T-helper 17 cell (primary cell): Measurements from ENCODE around the gene ELOVL6. TPM values are rescaled to one million over a fixed set of nuclear protein-coding genes. Genes with fewer than 3 reads are reported as not detected.
"Not testable (repeated sequence)": the region's sequence is repeated elsewhere in the genome, so short reads cannot be mapped to it uniquely, and the experiment has no call there.

ENCODE experiments used
- ATAC-seq: fragments of 150-1000 bp; cut with Tn5 transposase; 2 replicates; pipeline ENCODE4 v1.10.0; 2021; ENCODE audit warnings: mild to moderate bottlenecking, moderate library complexity
- DNase-seq, 3 donors: peaks; one replicate each; pipeline versions ENCODE4 v3.0.0 to v3.0.0-alpha.2; 2020 to 2021
- H3K9me3 ChIP-seq: one replicate; pipeline ENCODE4 v1.7.0; 2013; ENCODE audit warnings: low read length, mild to moderate bottlenecking; ENCODE audit not compliant: control insufficient read depth, poor library complexity, severe bottlenecking
- H3K27ac Mint-ChIP-seq: one replicate; pipeline ENCODE4 v1.8.0; 2022; ENCODE audit warnings: mild to moderate bottlenecking, moderate library complexity, mixed read lengths
- H3K27me3 Mint-ChIP-seq: one replicate; pipeline ENCODE4 v1.8.0; 2022; ENCODE audit warnings: mixed read lengths
- H3K36me3 Mint-ChIP-seq: one replicate; pipeline ENCODE4 v1.8.0; 2022; ENCODE audit warnings: low read depth, mixed read lengths
- H3K4me1 Mint-ChIP-seq: one replicate; pipeline ENCODE4 v1.8.0; 2022; ENCODE audit warnings: mild to moderate bottlenecking, mixed read lengths
- H3K4me3 Mint-ChIP-seq: one replicate; pipeline ENCODE4 v1.8.0; 2022; ENCODE audit warnings: mild to moderate bottlenecking, moderate library complexity, mixed read lengths
- total RNA-seq, 4 donors: library from RNA in 2 of 4; stranded (reverse) in 2 of 4; gene quantifications; one replicate each; pipeline ENCODE4 v1.2.3 and lab custom pipeline; 2022 to 2026

The ELOVL6 gene, protein sequence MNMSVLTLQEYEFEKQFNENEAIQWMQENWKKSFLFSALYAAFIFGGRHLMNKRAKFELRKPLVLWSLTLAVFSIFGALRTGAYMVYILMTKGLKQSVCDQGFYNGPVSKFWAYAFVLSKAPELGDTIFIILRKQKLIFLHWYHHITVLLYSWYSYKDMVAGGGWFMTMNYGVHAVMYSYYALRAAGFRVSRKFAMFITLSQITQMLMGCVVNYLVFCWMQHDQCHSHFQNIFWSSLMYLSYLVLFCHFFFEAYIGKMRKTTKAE
- total RNA-seq (1 to 10 TPM; 3.7 to 3.9 TPM), total RNA-seq (lab: John Stamatoyannopoulos, UW) (8.1 to 8.5 reads per million in 2 donors)

DNA sequence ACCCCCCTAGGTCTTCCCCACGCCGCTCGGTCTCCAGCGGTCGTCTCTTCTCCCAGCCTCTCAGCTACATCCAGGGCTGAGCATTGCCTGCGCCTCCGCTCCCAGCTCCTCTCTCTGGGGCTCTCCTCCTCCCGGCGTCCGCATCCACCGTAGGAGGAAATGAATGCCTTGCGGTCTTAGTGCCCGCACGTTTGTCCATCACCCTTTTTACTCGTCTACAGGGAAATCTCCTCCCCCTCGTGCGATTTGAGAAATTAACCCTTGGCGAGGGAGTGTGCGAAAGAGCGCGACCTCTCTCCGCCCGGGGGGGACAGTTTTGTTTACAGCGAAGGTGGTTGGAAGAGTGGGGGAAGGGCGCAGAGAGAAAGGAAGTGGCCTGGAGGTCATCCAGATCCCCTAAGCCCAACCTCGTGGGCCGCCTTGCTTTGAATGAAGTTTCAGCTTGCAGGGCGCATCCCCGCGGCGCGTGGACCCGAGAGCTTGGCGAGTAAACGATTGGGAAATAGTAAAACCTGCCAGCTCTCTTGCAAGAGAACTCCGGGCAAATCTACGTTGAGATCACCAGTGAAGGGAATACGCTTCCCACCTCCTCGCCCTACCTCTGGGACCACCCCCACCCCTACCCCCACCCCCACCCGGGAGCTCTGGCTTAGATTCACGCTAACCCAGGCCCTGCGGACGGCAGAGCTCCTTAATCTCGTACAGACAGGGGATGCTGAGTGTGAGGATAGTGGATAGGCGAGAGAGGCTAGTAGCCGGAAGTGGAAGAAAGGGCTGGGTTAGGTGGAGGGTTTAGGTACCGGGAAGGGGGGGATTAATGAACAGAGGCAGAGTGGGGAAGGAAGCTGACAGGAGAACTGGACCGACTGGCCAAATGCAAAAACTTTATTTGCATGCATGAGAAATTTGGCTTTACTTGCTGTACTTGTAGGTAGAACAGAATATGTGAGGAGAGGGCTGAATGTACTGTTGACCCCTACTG is at the start of gene ELOVL6:
Gene ELOVL6, minus strand, starts transcription at position 181 of the 982 bp plus-strand sequence. CDS start 280 bp downstream, outside the sequence.
- H3K9me3 ChIP-seq = no peaks in the 10 kb centered on the region
- Mint-ChIP-seq H3K4me1 (peaks cover 29% of the 10 kb centered on the region), H3K27ac (peak within 1 kb of the TSS; percentile 91), H3K27me3 (no peaks in the 10 kb centered on the region), H3K4me3 (peak within 1 kb of the TSS; percentile 100), H3K36me3 (peaks cover 4% of the 10 kb centered on the region)
- DNase-seq = peak in 1 of 3 donors; percentile 14
- ATAC-seq = no peak

DNA sequence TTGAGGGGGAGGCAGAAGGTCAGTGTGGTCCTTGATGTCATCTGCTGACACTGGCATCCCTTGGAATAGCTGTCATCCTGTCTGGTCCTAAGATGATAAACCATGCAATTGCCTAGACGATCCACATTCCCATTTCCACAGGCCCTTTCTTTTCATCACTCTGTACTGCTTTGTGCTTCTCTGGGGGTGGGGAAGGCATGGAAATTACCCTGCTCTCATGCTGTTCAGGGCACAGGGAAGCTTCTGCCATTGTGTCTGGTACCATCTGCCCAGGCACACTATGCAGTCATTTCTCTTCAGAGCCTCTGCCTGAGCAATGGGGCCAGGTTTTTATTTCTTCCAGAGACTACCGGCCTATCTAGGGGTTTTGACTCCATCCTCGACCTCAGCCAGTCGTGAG is 49.7 kb upstream of the ELOVL6 start:
- DNase-seq = no peak
- H3K9me3 ChIP-seq = no peaks in the 10 kb centered on the region
- no peak overlapping the region for H3K27ac Mint-ChIP-seq
- H3K36me3 Mint-ChIP-seq = no peaks in the 10 kb centered on the region
- no peaks in the 10 kb centered on the region for H3K4me1 Mint-ChIP-seq
- no peak overlapping the region for H3K4me3 Mint-ChIP-seq
- no peak for ATAC-seq
- H3K27me3 Mint-ChIP-seq = peaks cover 18% of the 10 kb centered on the region

DNA sequence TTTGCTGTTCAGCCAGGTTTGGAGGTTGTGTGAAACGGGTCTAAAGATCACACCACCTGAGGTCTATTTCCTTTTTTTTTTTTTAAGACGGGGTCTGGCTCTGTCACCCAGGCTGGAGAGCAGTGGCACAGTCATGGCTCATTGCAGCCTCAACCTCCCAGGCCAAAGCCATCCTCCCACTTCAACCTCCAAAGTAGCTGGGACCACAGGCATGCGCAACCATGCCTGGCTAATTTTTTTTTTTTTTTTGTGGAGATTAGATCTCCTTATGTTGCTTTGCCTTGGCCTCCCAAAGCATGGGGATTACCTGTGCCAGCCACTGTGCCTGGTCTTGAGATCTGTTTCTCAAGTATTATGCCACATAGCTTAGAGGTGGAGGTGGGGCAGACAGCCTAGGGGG is 49.2 kb upstream of the ELOVL6 start:
- DNase-seq = no peak
- no peak for ATAC-seq
- H3K9me3 ChIP-seq = no peaks in the 10 kb centered on the region
- H3K4me1 Mint-ChIP-seq = no peaks in the 10 kb centered on the region
- no peaks in the 10 kb centered on the region for H3K36me3 Mint-ChIP-seq
- H3K27ac Mint-ChIP-seq = no peak overlapping the region
- peaks cover 18% of the 10 kb centered on the region for H3K27me3 Mint-ChIP-seq
- H3K4me3 Mint-ChIP-seq = no peak overlapping the region

DNA sequence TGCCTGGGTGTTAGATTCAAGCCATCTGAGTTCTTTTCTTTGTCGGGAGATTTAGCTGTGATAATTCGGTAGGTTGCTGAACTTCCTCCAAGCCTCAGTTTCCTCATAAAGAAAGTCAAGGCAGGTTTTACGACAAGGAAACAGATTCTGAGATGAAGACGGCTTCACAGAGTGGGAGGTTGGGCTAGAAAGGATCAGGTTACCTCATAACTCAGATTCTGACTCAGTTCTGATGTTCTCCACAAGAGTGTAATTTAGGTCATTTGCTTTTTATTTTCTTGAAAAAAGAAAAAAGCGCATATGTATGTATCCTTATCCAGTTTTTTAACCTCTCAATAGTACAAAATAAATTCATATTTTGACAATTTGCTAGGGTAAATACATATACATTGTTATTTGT is 47.2 kb upstream of the ELOVL6 start:
- no peaks in the 10 kb centered on the region for H3K9me3 ChIP-seq
- no peak for ATAC-seq
- no peaks in the 10 kb centered on the region for H3K4me1 Mint-ChIP-seq
- no peak overlapping the region for H3K27ac Mint-ChIP-seq
- no peaks in the 10 kb centered on the region for H3K36me3 Mint-ChIP-seq
- no peak overlapping the region for H3K4me3 Mint-ChIP-seq
- DNase-seq = no peak
- peaks cover 11% of the 10 kb centered on the region for H3K27me3 Mint-ChIP-seq

DNA sequence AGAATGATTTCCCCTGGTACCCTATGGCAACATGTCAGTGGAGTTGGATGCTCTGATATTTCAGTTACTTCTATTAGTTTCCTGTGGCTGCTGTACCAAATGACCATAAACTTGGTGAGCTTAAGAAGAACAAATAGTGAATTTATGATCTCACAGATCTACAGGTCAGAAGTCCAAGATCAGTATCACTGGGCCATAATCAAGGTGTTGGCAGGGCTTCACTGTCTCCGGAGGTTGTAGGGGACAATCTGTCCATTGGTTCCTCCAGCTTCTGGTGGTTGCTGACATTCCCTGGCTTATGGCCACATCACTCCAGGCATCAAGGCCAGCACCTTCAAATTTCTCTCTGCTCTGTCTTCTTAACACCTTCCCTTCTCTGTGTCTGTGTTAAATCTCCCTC is 37.9 kb upstream of the ELOVL6 start:
- Mint-ChIP-seq H3K27me3 (no peaks in the 10 kb centered on the region), H3K4me3 (no peak overlapping the region), H3K4me1 (no peaks in the 10 kb centered on the region), H3K27ac (no peak overlapping the region), H3K36me3 (no peaks in the 10 kb centered on the region)
- H3K9me3 ChIP-seq = no peaks in the 10 kb centered on the region
- DNase-seq (no peak), ATAC-seq (no peak)

DNA sequence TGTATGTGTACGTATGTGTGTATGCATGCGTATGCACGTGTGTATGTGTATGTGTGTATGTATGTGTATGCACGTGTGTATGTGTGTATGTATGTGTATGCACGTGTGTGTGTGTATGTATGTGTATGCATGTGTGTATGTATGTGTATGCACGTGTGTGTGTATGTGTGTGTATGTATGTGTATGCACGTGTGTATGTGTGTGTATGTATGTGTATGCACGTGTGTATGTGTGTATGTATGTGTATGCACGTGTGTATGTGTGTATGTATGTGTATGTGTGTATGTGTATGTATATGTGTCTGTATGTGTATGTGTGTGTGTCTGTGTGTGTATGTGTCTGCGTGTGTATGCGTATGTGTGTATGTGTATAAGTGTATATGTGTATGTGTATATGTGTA is 35.2 kb upstream of the ELOVL6 start:
- DNase-seq, H3K4me3 Mint-ChIP-seq, H3K4me1 Mint-ChIP-seq, ATAC-seq, H3K9me3 ChIP-seq, H3K27ac Mint-ChIP-seq, H3K27me3 Mint-ChIP-seq, H3K36me3 Mint-ChIP-seq: not testable (repeated sequence)

DNA sequence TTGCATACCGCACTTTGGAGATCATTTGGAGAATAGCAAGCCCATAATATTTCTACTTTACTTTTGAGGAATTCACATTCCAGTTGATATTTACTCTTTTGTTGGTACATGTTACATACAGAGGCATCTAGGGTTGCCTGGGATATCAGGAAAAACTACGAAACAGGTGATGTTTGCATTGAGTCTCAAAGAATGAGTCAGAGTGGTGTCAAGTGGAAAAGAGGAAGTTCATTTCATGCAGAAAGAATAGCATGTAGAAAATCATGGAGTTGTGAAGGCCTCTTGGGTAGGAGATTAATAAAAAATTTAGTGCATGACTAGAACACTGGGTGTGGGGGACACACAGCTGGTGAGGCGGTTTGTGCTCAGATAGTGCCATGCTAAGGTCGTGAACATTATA is 33.5 kb upstream of the ELOVL6 start:
- Mint-ChIP-seq H3K4me1 (no peaks in the 10 kb centered on the region), H3K27me3 (no peaks in the 10 kb centered on the region), H3K36me3 (no peaks in the 10 kb centered on the region), H3K27ac (no peak overlapping the region), H3K4me3 (no peak overlapping the region)
- DNase-seq = no peak
- no peak for ATAC-seq
- no peaks in the 10 kb centered on the region for H3K9me3 ChIP-seq

DNA sequence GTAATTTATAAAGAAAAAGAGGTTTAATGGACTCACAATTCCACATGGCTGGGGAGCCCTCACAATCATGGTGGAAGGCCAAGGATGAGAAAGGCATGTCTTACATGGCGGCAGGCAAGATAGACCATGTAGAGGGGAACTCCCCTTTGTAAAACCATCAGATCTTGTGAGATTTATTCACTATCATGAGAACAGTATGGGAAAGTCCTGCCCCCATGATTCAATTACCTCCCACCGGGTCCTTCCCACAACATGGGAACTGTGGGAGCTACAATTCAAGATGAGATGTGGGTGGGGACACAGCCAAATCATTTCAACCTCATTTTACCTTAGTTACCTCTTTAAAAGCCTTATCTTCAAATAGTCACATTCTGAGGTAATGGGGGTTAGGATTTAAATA is 30.9 kb upstream of the ELOVL6 start:
- ATAC-seq (no peak), DNase-seq (no peak)
- no peak overlapping the region for H3K4me3 Mint-ChIP-seq
- no peak overlapping the region for H3K27ac Mint-ChIP-seq
- no peaks in the 10 kb centered on the region for H3K4me1 Mint-ChIP-seq
- H3K36me3 Mint-ChIP-seq = no peaks in the 10 kb centered on the region
- no peaks in the 10 kb centered on the region for H3K9me3 ChIP-seq
- peaks cover 13% of the 10 kb centered on the region for H3K27me3 Mint-ChIP-seq

DNA sequence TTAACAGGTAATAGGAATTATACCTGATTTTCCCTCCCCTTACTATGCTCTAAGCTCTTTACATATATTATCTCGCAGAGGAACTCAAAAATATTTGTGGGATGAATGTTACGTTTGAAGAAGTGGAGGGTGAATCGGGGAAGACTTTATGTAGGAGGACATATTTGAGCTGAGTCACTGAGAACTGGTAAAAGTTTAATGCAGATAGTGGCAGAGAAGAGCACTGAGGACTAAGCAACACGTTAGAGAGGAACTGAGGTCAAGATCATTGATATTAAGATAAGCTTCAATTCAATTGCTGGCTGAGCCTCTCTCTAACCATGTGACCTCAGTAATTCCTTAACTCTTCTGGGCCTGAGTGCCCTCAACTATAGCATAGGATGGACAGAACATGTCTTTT is 26.4 kb upstream of the ELOVL6 start:
- no peak overlapping the region for H3K27ac Mint-ChIP-seq
- DNase-seq (no peak), ATAC-seq (no peak)
- H3K27me3 Mint-ChIP-seq = peaks cover 14% of the 10 kb centered on the region
- no peaks in the 10 kb centered on the region for H3K36me3 Mint-ChIP-seq
- no peak overlapping the region for H3K4me3 Mint-ChIP-seq
- H3K9me3 ChIP-seq = no peaks in the 10 kb centered on the region
- H3K4me1 Mint-ChIP-seq = no peaks in the 10 kb centered on the region

DNA sequence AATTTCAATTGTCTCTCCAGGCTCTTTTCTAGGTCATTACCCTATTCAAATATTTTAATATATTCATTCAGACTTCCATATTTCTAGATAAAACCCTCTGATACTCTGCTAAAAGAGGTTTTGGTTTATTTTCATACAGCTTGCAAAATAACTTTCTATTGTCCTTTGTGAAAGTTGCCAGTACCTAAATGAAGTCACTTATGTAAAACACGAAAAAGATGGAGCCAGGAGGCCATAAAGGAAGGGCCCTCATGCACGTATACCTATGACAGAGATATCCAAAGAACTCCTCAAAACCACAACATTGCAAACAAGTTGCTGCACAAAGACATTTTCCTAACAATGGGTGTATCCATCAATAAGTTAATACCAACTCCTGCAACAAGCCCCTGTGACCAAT is 25.7 kb upstream of the ELOVL6 start:
- no peaks in the 10 kb centered on the region for H3K9me3 ChIP-seq
- H3K4me3 Mint-ChIP-seq = no peak overlapping the region
- H3K27ac Mint-ChIP-seq = no peak overlapping the region
- no peaks in the 10 kb centered on the region for H3K36me3 Mint-ChIP-seq
- ATAC-seq (no peak), DNase-seq (no peak)
- peaks cover 14% of the 10 kb centered on the region for H3K27me3 Mint-ChIP-seq
- H3K4me1 Mint-ChIP-seq = no peaks in the 10 kb centered on the region

DNA sequence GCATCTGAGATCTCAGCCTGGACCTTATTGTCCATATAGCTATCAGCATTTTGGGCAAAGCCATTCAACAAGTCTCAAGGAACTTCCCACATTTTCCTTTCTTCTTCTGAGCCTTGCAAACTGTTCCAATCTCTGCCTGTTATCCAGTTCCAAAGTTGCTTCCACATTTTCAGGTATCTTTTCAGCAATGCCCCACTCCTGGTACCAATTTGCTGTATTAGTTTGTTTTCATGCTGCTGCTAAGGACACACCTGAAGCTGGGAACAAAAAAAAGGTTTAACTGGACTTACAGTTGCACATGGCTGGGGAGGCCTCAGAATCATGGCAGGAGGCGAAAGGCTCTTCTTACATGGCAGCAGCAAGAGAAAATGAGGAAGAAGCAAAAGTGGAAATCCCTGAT is 20.5 kb upstream of the ELOVL6 start:
- not testable (repeated sequence) for H3K4me1 Mint-ChIP-seq, H3K9me3 ChIP-seq, H3K36me3 Mint-ChIP-seq, DNase-seq, ATAC-seq, H3K27ac Mint-ChIP-seq, H3K4me3 Mint-ChIP-seq
- H3K27me3 Mint-ChIP-seq = peaks cover 11% of the 10 kb centered on the region

DNA sequence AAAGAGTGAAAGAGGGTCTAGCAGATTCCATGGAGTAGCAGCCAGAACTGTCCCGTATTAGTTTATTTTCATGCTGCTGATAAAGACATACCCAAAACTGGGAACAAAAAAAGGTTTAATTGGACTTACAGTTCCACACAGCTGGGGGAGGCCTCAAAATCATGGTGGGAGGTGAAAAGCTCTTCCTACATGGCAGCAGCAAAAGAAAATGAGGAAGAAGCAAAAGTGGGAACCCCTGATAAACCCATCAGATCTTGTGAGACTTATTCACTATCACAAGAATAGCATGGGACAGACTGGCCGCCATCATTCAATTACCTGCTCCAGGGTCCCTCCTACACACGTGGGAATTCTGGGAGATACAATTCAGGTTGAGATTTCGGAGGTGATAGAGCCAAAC is 18.8 kb upstream of the ELOVL6 start:
- ATAC-seq, H3K27ac Mint-ChIP-seq: not testable (repeated sequence)

DNA sequence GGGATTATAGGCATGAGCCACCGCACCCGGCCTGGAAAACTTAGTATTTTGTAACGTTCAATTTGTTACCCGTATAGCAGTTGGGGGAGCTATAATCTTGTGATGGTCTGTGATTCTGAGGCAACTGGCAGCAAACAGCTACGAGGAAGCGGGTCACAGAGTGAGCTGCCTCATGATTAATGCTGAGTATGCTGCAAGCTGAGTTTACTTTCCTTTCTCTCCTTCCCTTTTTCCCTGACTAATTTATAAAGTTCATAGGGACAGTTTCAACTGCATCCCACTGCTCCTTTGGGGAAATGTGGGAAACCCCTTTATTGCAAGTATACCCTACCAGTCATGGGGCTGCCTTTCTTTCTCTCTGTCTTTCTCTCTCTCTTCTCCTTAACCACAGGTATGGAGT is 17.7 kb upstream of the ELOVL6 start:
- no peaks in the 10 kb centered on the region for H3K9me3 ChIP-seq
- ATAC-seq (no peak), DNase-seq (no peak)
- Mint-ChIP-seq H3K4me3 (no peak overlapping the region), H3K36me3 (no peaks in the 10 kb centered on the region), H3K27ac (no peak overlapping the region), H3K27me3 (peaks cover 11% of the 10 kb centered on the region), H3K4me1 (peaks cover 1% of the 10 kb centered on the region)

More for the DNA sequence above, 18.8 kb upstream of the ELOVL6 start:
- peaks cover 11% of the 10 kb centered on the region for H3K27me3 Mint-ChIP-seq
- DNase-seq, H3K9me3 ChIP-seq, H3K4me3 Mint-ChIP-seq, H3K36me3 Mint-ChIP-seq, H3K4me1 Mint-ChIP-seq: not testable (repeated sequence)
